GM21390 (cell line): ENCODE results near the gene RAB26.
A peak's percentile ranks its signal among the peaks of the same experiment; 100 is the strongest.

Source experiments
- ATAC-seq: cut with Tn5 transposase; IDR thresholded peaks from one replicate; pipeline ENCODE4 v1.9.1; 2021; ENCODE audit not compliant: unreplicated experiment

The RAB26 gene

DNA sequence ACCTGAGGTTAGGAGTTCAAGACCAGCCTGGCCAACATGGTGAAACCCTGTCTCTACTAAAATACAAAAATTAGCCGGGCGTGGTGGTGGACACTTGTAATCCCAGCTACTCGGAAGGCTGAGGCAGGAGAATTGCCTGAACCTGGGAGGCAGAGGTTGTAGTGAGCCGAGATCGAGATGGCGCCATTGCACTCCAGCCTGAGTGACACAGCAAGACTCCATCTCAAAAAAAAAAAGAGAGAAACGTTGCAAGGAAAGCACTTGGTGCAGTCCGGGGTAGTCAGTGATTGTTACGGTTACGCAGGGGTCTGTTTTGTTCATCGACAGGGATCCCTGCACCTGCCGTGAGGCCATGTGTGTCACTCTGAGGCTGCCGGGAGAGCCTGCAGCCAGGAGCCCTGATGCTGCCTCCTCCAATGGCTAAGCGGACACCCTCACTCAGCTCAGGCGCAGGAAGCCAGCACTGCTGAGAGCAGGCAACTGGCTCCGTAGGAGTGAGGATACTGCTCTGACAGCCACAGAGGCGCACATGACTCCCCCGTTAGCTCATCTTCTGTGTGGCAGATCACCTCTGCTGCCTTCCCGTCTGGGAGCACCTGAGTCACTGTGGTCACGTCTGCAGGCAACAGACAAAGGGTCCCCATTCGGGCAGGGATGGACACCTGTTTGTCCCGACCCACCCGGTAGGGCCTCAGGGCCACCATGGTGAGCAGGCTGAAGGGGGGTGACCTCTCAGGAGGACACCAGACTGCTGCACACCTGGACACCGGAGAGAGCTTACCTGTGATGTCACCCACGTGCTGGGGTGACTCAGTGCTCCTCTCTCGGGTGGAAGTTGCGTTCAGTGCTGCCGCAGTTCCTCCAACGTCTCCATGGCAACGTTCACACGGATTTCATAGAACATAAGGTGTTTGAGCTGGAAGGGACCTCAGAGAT, 5.2 kb upstream of the RAB26 start:
- no peak for ATAC-seq

DNA sequence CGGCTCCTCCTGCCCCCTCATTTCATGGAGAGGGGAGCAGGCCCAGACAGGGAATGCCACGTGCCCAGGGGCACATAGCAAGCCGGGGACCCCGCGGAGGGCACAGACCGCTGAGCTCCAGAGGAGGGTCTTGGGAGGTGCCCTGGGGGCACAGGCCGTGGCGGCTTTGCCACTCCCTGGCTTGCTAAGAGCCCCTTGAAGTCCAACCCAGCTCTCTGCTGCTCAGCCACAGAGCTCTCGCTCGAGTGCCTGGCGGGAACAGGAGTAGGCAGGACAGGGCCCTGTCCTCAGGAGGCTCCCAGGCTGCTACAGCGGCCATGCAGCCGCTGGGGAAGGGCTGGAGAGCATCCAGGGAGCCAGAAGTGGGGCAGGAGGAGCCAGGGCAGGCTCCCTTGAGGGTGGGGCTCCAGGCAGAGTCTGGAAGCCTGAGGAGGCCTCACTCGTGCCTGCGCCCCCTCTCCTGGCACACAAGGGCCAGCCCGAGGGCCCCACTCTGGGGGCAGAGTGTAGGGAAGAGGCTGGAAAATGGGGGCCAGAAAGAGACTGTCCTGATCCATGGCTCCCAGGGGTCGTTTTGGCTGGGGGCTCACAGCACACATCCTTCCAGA, 4.4 kb upstream of the RAB26 start:
- ATAC-seq = no peak

DNA sequence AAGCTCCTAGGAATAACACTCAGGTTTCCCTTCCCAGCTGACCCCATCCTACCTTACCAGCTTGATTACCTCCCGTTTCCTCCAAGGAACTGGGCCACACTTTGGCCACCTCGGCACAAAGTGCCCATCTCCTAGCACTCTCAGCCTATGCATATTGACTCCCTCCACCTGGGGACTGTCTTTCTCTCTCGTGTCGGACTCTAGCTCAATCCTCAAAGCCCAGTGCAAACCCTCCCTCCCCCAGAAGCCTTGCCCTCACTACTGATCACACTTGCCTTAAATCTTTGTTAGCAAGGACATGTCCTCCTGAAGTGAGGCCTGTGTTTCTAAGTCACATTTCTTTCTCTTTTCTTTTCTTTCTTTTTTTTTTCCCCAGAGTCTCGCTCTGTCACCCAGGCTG, 2.6 kb upstream of the RAB26 start:
- no peak for ATAC-seq

DNA sequence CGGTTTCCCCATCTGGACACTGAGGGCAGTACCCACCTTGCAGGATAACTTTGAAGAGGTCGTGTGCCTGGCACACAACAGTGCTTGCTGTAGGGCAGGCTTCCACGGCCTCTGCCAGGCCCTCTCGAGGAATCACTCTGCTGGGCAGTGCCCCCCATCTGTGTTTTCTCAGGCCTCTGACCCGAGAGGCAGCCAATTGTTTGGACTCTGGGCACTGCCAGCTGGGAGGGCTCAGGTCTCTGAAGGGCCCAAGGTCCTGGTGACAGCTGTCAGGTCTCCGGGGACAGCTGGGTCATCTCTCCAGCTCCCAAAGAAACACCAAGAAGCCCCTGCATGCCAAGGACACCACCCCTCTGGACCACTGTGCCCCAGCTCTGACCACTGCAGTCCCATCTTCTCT, 1.0 kb upstream of the RAB26 start:
- no peak for ATAC-seq

DNA sequence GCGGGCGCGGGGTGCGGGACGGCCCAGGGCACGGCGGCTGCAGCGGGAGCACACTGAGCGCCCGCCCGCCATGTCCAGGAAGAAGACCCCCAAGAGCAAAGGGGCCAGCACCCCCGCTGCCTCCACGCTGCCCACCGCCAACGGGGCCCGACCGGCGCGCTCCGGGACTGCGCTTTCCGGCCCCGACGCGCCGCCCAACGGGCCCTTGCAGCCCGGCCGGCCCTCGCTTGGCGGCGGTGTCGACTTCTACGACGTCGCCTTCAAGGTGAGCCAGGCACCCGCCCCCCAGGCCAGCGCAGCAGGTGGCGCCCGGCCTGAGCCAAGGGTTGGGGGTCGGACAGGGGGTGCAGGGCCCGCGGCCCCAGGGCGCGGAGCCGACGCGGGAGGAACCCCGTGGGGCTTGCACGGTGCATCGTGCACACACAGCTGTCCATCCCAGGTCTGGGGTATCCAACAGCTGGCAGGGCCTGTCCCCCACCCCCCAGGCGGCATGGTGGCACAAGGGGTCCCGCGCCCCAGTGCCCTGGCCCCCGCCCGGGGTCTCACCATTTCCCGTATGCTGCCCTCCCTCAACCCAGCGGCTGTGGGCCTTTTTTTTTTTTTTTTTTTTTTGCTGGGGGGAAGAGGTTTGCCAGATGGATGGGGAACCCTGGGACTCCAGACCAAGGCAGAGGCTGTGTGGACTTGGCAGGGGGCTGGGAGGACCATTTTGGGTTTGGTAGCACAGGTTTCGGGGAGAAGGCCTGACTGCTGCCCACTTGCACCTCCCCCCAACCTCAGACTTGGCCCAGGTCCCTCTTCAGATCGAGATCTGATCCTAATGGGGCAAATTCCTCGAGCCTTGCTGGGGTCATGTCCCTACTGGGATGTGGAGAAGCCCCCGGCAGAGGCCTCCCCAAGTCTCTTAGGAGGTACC, 547 bp downstream of the RAB26 start:
- ATAC-seq = no peak

DNA sequence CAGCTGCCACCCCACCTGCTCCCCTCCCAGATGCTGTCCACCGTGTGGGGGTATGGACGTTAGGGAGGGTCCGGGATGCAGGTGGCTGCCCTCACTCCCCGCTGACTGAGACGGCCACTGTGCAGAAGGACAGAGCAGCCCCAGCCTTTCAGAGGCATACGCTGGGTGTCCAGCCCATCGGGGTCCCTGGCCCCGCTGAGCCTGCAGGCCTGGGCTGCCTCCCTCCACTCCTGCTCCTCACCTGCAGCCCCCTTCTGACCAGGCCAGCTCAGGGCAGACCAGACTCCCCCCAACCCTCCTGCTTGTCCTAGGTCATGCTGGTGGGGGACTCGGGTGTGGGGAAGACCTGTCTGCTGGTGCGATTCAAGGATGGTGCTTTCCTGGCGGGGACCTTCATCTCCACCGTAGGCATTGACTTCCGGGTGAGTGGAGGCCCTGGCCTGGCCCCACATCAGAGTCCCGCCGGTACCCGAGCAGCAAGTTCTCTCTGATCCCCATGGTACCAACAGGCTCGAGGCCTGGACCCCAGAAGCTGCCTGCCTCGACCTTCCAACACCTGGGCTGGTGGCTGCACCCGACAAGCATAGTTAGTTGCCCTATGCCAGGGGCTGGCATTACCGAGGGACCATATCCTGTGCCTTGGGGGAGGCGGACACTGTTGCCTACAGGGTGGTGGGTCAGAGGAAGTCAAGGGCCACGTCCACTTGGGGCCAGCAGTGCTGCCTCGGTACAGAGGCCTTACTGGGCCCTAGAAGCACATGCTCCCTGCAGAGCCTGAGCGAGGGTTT, 1.4 kb downstream of the RAB26 start:
- no peak for ATAC-seq

DNA sequence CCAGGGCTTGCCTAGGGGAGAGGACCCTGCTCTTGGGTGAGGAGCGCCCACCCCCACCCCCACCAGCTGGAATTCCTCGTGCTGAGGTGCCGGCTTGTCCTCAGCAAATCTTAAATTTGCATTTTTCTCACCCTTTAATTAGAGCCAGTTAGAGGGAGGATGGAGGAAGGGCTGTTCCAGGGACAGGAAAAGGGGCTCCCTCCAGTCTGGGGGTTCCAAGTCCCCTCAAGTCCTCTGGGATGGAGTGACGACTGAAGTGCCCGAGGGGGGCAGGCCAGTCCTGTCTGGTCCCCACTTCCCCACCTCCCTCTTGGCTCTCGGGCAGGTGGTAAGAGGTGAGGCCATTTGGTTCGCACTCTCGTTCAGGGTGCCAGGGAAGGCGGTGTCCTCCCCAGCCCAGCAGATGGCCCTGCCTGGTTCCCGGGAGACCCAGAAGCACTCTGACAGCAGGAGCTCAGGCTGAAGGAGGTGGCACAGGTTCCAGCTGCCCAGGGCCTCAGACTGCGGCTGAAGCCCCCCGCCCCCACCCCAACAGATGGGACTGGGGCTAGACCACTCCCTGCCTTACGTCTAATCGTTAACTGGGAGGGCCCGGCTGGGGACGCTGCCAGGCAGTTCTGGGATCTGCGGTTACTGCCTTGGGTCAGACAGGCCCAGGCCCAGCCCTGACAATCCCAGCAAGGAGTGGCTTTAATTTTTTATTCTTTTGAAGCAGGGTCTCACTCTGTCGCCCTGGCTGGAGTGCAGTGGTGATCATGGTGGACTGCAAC, 2.2 kb downstream of the RAB26 start:
- ATAC-seq = no peak

DNA sequence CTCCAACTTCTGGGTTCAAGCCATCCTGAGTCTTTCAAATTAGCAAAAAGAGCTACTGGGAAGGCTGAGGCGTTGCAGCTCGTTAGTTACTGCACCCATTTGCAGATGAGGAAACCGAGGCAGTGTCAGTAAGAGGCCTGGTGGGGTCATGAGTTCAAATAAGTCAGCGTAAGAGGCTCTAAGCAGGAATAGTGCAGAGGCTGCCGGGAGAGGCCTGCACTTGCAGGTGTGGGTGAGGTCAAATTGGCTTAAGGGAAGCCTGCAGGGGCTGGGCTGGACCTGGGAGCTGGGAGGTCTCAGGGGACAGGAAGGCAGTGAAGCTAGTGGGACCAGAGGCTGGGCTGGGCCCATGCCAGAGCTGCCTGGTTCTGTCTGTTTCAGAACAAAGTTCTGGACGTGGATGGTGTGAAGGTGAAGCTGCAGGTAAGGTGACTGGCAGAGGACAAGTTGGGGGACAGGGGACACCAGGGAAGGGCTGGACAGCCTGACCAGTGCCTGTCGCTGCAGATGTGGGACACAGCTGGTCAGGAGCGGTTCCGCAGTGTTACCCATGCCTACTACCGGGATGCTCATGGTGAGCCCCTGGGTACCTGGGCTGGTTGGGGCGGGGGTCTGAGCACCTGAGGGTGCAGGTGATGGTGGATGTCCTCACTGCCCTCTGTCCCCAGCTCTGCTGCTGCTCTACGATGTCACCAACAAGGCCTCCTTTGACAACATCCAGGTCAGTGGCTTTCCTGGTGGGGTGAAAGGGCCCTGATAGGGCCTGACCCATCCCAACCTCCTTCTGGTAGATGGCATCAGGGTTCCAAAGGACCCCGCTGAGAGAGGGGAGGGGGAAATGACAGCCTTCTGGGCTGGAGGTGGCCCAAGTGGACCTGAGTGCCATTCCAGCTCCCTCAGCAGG, 3.0 kb downstream of the RAB26 start:
- no peak for ATAC-seq

DNA sequence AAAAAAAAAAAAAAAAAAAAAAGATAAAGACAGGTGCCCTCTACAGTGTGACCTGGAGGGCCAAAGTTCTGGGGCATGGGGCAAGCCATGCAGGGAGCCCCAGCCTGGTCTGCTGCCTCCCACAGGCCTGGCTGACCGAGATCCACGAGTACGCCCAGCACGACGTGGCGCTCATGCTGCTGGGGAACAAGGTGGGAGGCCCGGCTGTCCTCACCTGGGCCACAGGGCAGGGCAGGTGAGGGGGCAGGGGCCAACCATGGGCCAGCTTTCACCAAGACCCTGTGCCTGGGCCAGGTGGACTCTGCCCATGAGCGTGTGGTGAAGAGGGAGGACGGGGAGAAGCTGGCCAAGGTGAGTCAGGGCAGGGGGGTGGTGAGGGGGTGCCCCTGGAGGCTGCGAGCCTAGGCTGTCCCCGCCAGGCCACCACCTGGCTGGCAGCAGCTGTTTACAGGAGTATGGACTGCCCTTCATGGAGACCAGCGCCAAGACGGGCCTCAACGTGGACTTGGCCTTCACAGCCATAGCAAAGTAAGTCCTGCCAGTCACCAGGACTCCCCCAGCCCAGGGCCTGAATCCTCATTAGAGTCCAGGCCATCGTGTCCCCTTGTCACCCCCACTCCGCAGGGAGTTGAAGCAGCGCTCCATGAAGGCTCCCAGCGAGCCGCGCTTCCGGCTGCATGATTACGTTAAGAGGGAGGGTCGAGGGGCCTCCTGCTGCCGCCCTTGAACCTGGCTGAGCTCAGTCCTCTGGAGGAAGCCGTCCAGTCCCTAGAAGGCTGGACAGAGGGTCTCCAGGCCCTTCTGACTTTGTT, 4.5 kb downstream of the RAB26 start:
- no peak for ATAC-seq

DNA sequence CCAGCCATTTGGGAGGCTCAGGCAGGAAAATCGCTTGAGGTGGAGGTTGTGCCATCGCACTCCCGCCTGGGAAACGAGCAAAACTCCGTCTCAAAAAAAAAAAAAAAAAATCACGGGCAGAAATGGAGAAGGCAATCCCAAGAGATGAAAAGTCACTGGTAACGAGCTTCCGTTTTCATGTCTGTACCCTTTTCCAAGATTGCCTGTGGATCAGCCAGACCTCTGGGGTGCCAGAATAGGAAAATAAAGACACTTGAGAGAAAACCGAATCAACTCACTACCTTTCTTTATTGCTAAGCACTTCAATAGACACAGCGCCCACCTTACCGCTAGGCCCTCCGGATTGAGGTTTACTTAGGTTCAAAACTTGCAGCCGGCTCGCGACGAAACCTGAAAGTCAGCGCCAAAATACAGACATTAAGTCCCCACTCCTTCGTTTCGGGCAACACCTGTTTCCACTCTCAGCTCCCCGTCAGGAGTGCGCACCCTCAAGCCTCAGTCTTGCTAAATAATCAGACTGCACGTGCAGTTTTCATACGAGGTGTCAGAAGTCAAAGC, 6.2 kb downstream of the RAB26 start:
- no peak for ATAC-seq

DNA sequence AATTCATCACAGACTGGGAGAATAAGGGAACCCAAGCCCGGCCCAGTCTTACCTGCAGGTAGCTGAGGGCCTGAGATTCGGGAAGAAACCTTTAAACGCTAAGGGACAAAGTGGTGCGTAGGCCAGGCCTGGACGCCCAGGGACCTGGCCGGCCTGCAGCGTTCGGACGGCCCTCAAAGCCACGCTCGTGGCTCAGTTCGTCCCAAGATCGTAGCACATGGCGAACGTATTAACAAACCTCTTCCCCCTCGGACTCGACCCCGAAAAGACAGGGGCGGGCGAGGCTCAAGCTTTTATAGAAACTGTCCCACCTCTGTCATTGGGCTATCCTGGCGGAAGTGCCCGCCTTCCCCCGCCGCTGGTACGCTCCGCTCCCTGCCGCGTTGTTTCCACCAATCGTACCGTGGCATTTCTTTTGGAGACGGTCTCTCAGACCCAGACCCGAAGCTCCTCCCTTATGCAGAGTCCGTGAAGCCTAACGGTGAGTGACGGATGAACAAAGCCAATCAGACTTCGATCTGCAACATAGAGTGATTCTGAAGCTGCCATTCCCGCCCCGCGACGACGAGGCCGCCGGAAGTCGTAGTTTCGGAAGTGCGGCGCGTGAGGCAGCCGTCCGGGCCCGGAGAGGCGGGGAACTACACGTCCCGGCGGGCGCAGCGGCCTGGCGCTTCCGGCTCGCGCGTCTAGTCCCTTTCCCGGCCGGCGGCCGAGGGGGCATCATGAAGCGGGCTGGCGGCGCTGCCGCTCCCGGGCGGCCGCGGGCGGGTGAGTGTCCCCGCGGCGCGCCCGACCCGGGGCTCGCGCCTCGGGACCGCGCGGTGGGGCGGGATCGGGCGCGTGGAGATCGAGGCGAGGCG, 6.9 kb downstream of the RAB26 start, which contains the start of gene TRAF7:
TSS of gene TRAF7 (plus strand) at position 692 of the 860 bp plus-strand sequence. CDS start 8,139 bp downstream, outside the sequence.
- peak; percentile 85 for ATAC-seq

DNA sequence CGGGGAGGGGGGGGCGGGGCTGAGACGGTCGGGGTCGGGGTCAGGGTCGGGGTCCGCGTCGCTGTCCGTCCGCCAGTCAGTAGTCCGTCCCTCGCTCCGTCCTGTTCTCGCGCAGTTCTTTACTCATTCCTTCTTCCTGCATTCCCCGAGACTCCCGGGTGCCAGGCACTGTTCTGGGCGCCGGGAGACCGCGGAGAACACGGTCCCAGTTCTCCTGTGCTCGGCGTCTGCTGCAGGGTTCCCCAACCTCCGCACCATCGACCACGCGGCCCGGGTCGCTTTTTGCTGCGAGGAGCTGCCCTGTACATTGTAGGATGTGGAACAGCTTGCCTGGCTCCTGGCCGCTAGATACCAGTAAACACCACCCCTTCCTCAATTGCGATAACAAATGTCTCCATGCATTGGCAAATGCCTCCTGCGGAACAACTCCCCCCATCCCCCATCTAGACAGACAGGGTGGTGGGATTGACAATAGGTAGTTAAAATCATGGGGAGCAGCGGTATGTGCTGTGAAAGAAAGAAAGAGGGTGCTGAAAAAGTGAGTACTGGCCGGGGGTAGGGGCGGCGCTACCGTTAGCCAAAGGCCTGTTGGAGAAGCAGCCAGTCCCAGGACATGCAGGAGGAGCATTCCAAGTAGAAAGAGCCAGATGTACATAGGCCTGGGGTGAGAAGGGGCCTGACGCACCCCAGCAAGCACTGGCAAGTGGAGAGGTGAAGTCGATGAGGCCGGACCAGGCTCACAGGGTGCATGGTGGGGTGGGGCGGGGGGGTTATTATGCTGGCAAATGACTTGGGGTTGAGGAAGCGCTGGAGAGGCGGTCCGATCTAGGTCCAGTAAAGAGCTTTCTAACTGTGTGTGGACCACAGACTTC, 7.8 kb downstream of the RAB26 start:
- no peak for ATAC-seq

DNA sequence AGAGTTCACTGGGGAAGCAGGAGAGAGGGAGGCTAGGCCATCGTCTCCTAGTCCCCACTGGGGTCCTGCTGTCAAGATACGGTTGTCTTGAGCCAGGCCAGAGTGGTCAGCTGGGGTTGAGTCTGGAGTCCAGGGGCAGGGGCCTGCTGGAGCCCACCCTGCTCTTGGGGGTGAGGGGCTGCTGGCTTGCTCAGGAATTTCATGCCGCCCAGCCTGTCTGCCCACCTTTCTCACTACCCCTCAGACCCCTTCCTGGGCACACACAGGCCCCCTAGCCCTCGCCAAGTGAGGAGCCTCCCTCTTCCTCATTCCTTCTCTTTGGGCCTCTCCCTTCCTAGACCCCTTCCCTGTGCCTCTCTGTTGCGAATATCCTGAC, 8.4 kb downstream of the RAB26 start:
- no peak for ATAC-seq

DNA sequence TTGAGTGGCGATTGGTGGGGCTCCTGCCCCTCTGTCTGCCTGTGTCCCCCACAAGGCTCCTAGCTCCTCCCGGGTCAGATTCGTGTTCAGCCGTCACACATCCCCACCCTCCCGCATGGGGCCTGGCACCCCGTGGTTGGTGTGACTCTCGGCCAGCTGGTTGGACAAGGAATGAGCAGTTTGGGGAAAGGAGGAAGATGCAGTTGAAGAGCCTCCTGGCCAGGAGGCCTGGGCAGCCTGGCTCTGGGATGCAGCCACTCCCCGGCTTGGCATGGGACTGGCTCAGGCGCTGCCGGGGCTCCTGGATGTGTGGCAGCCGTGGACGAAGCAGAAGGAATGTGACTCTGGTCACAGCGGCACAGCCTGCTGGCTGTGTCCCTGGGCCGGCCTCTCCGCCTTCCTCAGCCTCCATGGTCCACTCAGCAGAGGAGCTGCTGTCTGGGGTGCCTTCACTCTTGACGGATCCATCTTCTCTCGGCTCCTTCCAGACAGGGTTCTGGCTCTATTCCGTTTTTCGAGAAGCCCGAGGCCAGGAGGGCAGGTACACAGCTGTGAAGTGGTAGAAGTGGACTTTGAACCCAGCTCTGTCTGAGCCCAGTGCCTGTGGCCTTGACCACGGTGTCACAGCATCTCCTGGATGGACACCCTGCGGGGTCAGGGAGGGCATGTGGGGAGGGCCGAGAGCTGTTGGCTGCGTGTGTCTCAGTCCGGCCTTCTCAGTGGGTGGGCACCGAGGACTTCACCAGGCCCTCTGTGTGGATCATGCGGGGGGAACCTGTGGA, 9.2 kb downstream of the RAB26 start:
- ATAC-seq = no peak

DNA sequence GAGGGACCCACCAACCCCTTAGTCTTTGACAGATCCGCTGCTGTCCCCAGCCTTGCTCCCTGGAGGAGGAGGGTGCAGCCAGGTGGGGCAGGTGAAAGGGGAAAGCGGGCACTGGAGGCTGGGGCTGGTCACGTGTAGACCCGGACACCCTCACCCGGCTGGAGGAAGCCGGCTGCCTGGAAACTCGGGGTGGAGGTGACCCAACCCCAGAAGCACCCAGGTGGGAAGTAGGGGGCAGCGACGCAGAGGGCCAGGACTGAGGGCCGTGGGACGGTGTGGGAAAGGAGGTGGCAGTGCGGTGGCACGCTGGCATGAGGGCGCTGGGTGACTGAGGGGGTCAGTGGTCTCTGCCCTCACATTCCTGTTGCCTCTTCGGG, 9.8 kb downstream of the RAB26 start:
- ATAC-seq = no peak
